Stimulated activated CD8-positive, alpha-beta memory T cell treated with anti-CD3 and anti-CD28 coated beads, Interleukin-15, amount 100 ng/mL, for 1 hour (primary cell): ENCODE results near the gene CEMIP.

Experiments
- DNase-seq: peaks from one replicate; pipeline ENCODE4 v3.0.0-alpha.2; 2020; ENCODE audit warnings: low read depth

CEMIP gene

DNA sequence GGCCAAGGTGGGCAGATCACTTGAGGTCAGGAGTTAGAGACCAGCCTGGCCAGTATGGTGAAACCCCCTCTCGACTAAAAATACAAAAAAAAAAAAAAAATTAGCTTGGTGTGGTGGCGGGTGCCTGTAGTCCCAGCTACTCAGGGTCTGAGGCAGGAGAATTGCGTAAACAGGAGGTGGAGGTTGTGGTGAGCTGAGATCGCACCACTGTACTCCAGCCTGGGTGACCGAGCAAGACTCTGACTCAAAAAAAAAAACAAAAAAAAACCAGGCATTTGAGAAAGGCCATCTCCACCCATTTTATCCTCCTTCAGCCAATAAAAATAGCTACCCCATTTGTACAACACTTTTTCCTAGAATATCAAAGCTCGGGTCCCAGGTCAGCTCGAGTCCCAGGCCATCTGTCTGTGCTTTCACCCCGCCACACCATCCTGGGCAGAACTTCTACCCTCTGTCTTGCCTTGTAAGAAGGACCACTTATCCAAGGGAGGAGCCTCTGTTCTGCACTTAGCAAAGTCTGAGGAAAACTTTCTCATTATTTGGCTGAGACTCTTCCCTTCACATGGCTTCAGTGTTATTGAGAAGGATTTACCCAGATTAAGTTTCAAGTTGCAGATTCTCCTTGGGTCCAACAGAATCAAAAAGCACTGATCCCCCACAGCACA lies 111.3 kb downstream of the CEMIP start:
- no peak for DNase-seq

GRCh38 chr15:80891006-80891405 lies 111.8 kb downstream of the CEMIP start:
- DNase-seq: no peak

- DNase-seq: no peak
Measured at GRCh38 chr15:80892414-80892813, 113.2 kb downstream of the CEMIP start.

- no peak for DNase-seq
Measured at GRCh38 chr15:80893777-80894176, 114.6 kb downstream of the CEMIP start.

DNA sequence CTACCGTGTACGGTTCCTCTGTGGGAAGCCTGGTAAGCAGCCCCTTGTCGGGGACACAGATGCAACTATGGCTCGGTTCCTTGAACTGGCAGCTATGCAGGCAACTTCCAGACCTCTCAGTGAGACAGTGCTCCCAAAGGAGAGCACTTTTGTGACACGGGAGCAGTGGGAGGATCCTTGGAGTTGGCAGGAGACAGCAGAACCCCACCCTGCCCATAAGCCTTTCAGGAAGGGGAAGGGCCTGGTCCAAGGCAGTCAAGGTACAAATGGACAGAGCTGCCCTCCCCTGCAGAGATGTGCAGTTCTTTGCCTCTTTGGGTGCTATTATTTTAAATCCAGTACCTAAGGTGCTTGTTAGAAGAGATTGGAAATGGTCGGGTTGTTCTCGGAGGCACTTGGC lies 115.9 kb downstream of the CEMIP start:
- no peak for DNase-seq

DNA sequence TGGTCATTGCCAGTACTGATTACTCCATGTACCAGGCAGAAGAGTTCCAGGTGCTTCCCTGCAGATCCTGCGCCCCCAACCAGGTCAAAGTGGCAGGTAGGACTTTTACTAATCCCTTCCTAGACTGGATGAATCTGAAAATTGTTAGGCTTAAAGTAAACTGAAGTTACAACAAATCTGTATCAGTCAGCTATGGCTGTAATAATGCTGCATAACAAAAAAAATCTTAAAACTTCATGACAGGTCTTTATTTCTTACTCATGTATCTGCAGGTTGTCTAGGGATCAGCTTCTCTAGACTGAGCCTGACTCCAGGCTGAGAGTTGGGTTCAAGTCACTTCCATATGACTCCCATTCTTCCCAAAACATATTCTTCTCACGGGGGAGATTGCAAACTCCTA lies 116.8 kb downstream of the CEMIP start:
- DNase-seq: no peak

- no peak for DNase-seq
Measured at GRCh38 chr15:80898040-80898439, 118.9 kb downstream of the CEMIP start.

GRCh38 chr15:80902298-80902801 lies 123.2 kb downstream of the CEMIP start:
- DNase-seq: no peak

DNA sequence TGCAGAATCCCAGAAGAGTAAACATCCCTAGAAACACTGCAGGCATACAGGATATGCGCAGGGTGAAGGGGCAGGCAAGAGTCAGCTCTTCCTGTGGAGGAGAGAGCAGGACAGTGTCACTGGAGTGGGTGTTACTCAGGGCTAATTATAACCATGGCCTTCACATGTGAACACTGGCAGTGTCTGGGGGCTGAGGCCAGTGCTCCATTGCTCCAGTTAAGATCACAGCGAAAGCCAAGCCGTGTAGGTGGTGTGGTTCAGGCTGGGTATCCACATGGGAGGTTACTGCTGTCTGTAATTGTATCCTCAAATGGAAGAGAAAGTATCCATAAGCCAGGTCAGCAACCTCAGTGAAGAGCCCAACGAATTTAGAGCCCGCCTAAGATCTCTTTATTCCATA lies 125.8 kb downstream of the CEMIP start:
- DNase-seq: no peak

- DNase-seq: no peak
Measured at GRCh38 chr15:80906159-80906766, 127.1 kb downstream of the CEMIP start.

DNA sequence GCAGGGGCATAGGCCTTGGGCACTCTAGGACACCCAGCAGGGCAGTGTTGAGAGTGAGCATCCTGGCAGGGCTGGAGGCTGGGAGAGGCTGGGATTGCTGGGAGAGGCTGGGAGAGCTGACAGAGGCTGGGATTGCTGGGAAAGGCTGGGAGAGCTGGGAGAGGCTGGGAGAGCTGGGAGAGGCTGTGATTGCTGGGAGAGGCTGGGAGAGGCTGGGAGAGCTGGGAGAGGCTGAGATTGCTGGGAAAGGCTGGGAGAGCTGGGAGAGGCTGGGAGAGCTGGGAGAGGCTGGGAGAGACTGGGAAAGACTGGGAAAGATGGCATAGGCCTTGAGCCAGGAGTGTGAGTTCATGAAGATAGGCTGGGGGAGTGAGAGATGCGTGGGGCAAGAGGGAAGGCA lies 132.7 kb downstream of the CEMIP start:
- no peak for DNase-seq

- no peak for DNase-seq
Measured at GRCh38 chr15:80912673-80913072, 133.5 kb downstream of the CEMIP start.

DNA sequence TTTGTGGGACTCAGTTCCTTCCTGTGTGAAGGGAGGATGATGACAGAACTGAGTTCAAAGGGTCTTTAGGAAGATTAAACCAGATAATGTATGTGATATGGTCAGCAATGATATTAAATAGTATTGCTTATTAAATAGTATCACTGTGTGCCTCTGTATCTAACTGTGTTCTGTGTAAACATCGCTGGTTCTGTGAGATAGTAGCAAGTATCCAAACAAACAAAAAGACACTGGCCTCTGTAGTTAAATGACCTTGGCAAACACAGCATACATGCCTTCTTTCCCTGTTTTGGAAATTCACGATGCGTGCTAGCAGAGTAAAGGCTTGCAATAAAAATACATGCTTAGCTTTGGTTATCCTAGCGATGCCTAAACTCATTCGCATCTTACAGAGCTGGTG lies 134.4 kb downstream of the CEMIP start:
- no peak for DNase-seq

GRCh38 chr15:80915472-80915871 lies 136.3 kb downstream of the CEMIP start:
- no peak for DNase-seq

DNA sequence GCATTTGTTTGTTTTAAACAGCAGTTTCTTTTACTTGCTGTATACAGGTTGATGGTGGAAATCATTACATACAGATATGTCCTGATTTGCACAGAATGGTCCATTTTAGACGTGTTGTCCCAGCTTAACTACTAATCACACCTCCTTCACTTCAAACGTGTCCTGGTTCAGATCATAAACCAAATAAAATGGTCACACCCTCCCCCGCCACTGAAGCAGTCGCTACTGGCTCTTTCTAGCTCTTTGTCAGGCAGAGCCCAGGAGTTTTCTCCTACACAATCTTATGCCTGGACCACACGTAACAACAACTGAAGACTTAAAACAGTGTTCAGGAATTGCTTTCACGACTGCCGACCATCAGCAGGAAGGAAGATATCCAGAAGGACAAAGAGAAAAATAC lies 136.9 kb downstream of the CEMIP start:
- no peak for DNase-seq

GRCh38 chr15:80918196-80918783 lies 139.1 kb downstream of the CEMIP start:
- no peak for DNase-seq

DNA sequence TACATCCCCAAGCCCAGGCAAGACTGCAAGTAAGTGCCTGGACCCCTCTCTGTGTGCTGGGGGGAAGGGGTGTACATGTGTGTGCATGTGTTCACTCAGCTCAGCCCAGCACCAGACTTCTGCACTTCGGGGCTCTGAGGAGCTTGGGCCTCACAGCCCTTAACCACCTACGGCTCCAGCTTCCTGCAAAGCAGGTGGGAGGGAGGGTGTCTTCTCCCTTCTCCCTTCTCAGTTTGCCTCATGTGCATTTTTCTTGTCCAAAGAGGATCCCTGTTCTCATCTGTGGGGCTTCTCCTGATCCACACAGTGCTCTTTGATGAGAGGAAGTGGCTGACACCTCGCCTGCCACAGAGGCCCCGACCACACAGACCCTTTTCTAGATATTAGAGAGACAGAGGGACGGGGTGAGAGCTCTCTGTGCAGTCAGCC lies 141.1 kb downstream of the CEMIP start:
- DNase-seq: no peak

GRCh38 chr15:80921736-80922410 lies 142.7 kb downstream of the CEMIP start:
- no peak for DNase-seq

DNA sequence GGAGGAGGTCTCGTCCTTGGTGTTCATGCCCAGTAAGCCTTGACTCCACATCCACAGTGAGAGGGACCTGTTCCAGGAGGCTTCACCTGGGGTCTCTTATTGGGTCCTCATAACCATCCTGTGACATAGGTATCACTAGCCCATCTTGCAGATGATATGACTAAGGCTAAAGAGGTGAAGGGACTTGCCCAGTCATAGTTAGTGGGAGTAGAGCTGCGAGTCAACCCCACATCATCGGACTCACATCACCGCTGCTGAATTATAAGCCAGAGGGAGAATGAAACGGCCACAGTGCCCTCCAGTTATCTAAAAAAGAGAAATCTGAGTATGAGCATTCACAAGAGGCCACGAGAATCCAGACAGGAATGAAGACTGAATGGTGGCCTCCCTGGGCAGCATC lies 144.5 kb downstream of the CEMIP start:
- DNase-seq: no peak

- no peak for DNase-seq
Measured at GRCh38 chr15:80924278-80924677, 145.1 kb downstream of the CEMIP start.

DNA sequence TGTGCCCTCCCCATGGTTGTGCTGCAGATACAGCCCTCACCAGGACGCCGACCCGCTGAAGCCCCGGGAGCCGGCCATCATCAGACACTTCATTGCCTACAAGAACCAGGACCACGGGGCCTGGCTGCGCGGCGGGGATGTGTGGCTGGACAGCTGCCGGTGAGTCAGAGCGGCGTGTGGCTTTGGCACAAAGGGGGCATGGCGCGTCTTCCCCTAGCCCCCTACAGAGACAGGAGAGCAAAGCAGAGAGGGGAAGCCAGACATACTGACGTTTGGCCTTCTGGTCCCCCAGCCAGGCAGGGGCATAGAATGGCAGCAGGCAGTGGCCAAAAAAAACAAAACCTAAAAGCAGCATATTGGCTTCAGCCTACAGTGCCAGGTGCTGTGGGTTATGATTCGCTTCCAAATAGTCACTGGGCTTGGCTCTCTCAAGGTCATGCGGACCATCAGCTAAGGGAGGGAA lies 146.5 kb downstream of the CEMIP start:
- DNase-seq: no peak

- no peak for DNase-seq
Measured at GRCh38 chr15:80926126-80926525, 147.0 kb downstream of the CEMIP start.

DNA sequence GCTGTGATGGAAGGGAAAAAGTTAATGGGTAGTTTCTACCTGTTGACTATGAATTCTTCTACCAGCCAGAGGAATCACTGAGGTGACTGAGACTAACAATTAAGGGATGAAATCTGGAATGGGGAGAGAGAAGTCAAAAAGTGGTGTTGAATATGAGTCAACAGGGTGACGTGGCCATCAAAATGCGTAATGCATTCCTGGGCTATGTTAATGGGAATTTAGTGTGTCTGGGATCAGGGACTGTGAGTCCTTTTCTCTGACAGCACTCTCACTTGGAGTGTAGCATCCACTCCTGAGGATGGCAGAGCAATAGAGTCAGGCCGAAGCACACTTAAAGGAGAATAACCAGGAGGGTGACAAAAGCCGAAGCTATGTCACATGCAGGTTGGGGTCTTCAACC lies 150.1 kb downstream of the CEMIP start:
- DNase-seq: no peak
